Smooth muscle cell of trachea (primary cell): ENCODE data around the gene ZCWPW2. TPM values are rescaled to one million over a fixed set of nuclear protein-coding genes. Genes with fewer than 3 reads are reported as not detected.

Experiments
- total RNA-seq: library from RNA; depleted of rRNA; stranded (reverse); fragments of >200 nt; gene quantifications from 2 replicates; pipeline ENCODE4 v1.2.1, GENCODE V29; 2014

The ZCWPW2 gene, protein sequence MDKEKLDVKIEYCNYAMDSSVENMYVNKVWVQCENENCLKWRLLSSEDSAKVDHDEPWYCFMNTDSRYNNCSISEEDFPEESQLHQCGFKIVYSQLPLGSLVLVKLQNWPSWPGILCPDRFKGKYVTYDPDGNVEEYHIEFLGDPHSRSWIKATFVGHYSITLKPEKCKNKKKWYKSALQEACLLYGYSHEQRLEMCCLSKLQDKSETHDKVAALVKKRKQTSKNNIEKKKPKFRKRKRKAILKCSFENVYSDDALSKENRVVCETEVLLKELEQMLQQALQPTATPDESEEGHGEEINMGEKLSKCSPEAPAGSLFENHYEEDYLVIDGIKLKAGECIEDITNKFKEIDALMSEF
- total RNA-seq: 0.66 and 1.3 TPM in 2 replicates

DNA sequence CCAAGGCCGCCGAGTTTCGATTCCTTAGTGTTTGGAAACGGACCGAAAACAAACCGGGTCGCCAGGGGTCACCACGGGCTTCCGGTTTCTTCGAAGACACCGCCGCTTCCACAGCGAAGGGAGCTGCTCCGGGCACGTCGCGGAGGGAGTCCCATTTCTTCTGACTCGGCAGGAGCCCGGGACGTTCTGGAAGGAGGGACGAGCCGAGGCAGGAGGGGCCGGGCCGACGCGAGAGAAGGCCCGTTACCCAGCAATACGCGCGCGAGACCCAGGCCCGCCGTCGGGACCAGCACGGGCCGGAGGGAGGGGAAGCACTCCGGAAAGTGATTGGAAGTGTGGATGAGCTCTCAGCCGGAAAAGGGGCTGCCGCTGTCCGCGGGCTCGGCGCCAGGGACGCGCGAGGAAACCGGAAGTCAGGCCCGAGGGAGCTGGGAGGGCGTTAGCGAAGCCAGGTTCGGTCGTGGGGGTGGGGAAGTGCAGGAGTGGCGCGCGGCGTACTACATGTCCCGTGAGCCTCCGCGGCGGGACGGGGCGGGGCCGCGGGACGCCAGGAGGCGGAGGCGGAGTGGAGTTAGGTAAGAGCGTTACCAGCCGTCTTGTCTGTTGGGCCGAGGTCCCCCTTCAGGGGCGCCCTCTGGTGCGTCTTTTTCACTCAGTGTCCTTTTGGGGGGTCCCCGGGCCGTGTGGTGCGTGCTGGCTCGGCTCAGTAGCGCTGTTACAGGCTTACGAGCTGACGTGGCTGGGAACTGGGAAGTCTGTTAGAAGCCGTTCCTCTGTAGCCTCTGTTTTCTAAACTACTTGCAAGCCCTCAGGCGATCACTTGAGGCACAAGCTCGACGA is at the start of gene ZCWPW2, which contains the start of gene AZI2:
Gene ZCWPW2, plus strand, starts transcription at position 93 of the 840 bp plus-strand sequence. CDS start 64,348 bp downstream, outside the sequence.
Gene AZI2, minus strand, starts transcription at position 196 of the 840 bp plus-strand sequence. CDS start 8,207 bp downstream, outside the sequence.

Other genes with a start within 250 kb of the ZCWPW2 start
- 2.0 and 5.5 TPM in 2 replicates for gene CMC1, start 107.1 kb upstream of the ZCWPW2 start, total RNA-seq
- 110 and 172 TPM in 2 replicates for gene AZI2, start 103 bp downstream of the ZCWPW2 start, total RNA-seq